Measurements from ENCODE around the gene ZNF70.
A peak's percentile ranks its signal among the peaks of the same experiment; 100 is the strongest.

The ZNF70 gene

GRCh38 chr22:23696326-23696851, 54.5 kb downstream of the ZNF70 start:
- peak; percentile 92 for DNase-seq (ENCODE audit: low spot score)
- in situ Hi-C loops (cut with MboI; ENCODE audit: low sequenced_read_pairs, unreplicated experiment), result no loop called here
- no peak for TF ChIP-seq CTCF (IDR thresholded peaks at IDR 0.05; ENCODE audit: borderline replicate concordance, control extremely low read depth, extremely low read depth, insufficient read depth, missing control alignments)

- in situ Hi-C loops (cut with MboI; ENCODE audit: low sequenced_read_pairs, unreplicated experiment), result no loop called here
- DNase-seq (ENCODE audit: low spot score), result peak; percentile 41
- no peak for TF ChIP-seq CTCF (IDR thresholded peaks at IDR 0.05; ENCODE audit: borderline replicate concordance, control extremely low read depth, extremely low read depth, insufficient read depth, missing control alignments)
Observed at GRCh38 chr22:23695571-23696325, 55.2 kb downstream of the ZNF70 start.

GRCh38 chr22:23695141-23695540, 55.8 kb downstream of the ZNF70 start:
- DNase-seq (ENCODE audit: low spot score), result no peak
- in situ Hi-C loops (cut with MboI; ENCODE audit: low sequenced_read_pairs, unreplicated experiment), result no loop called here
- no peak for TF ChIP-seq CTCF (IDR thresholded peaks at IDR 0.05; ENCODE audit: borderline replicate concordance, control extremely low read depth, extremely low read depth, insufficient read depth, missing control alignments)

GRCh38 chr22:23693979-23694680, 56.8 kb downstream of the ZNF70 start:
- in situ Hi-C loops (cut with MboI; ENCODE audit: low sequenced_read_pairs, unreplicated experiment), result no loop called here
- TF ChIP-seq CTCF (IDR thresholded peaks at IDR 0.05; ENCODE audit: borderline replicate concordance, control extremely low read depth, extremely low read depth, insufficient read depth, missing control alignments), result no peak
- DNase-seq (ENCODE audit: low spot score), result peak; percentile 13

- TF ChIP-seq CTCF (IDR thresholded peaks at IDR 0.05; ENCODE audit: borderline replicate concordance, control extremely low read depth, extremely low read depth, insufficient read depth, missing control alignments), result no peak
- in situ Hi-C loops (cut with MboI; ENCODE audit: low sequenced_read_pairs, unreplicated experiment), result no loop called here
- peak; percentile 22 for DNase-seq (ENCODE audit: low spot score)
Observed at GRCh38 chr22:23692598-23693291, 58.2 kb downstream of the ZNF70 start.

- no peak for TF ChIP-seq CTCF (IDR thresholded peaks at IDR 0.05; ENCODE audit: borderline replicate concordance, control extremely low read depth, extremely low read depth, insufficient read depth, missing control alignments)
- DNase-seq (ENCODE audit: low spot score), result no peak
- in situ Hi-C loops (cut with MboI; ENCODE audit: low sequenced_read_pairs, unreplicated experiment), result no loop called here
Observed at GRCh38 chr22:23691748-23692423, 59.0 kb downstream of the ZNF70 start.

All from GM13976 (cell line).